ENCODE measurements around the gene ANKMY1.

Gene ANKMY1

DNA sequence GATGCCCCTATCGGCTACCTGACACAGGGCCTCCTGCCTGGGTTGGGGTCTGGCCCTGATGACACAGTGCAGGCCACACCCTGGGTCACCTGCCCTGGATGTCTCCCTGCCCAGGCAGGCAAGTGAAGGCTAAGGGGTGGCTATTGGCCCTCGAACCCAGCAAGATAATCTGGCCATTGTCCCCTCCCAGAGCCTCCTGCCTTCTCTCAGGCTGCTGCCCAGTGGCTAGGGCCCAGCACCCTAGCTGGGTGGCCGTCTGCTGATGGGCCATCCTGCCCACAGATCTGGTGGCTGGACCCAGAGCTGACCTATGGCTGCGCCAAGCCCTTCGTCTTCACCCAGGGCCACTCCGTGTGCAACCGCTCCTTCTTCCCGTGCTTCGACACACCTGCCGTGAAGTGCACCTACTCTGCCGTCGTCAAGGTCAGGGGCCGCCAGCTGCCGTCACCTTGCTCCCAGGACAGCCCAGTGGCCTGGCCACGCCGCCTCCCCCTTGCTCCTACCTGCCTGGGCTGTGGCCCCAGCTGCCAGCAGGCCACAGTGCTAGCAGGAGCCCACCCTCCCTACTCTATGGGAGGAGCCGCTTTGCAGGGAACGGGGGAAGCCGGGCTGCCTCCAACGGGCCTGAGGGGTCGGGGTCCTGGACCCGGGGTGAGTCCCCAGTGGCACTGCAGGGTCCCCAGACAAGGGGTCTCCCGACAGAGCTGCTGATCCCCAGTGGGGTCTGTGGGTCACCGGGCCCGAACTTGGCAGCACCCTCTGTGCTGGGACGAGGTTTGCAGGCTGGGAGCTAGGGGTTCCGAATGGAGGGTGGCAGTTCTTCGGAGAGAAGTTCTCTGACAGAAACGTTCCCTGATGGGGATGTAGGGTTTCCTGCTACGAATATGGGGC, 14.6 kb upstream of the ANKMY1 start:
- TF ChIP-seq, protein P1, sequence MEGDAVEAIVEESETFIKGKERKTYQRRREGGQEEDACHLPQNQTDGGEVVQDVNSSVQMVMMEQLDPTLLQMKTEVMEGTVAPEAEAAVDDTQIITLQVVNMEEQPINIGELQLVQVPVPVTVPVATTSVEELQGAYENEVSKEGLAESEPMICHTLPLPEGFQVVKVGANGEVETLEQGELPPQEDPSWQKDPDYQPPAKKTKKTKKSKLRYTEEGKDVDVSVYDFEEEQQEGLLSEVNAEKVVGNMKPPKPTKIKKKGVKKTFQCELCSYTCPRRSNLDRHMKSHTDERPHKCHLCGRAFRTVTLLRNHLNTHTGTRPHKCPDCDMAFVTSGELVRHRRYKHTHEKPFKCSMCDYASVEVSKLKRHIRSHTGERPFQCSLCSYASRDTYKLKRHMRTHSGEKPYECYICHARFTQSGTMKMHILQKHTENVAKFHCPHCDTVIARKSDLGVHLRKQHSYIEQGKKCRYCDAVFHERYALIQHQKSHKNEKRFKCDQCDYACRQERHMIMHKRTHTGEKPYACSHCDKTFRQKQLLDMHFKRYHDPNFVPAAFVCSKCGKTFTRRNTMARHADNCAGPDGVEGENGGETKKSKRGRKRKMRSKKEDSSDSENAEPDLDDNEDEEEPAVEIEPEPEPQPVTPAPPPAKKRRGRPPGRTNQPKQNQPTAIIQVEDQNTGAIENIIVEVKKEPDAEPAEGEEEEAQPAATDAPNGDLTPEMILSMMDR (IDR thresholded peaks at IDR 0.05; ENCODE audit: insufficient read depth, low read depth, low read length, missing control alignments) = no peak

DNA sequence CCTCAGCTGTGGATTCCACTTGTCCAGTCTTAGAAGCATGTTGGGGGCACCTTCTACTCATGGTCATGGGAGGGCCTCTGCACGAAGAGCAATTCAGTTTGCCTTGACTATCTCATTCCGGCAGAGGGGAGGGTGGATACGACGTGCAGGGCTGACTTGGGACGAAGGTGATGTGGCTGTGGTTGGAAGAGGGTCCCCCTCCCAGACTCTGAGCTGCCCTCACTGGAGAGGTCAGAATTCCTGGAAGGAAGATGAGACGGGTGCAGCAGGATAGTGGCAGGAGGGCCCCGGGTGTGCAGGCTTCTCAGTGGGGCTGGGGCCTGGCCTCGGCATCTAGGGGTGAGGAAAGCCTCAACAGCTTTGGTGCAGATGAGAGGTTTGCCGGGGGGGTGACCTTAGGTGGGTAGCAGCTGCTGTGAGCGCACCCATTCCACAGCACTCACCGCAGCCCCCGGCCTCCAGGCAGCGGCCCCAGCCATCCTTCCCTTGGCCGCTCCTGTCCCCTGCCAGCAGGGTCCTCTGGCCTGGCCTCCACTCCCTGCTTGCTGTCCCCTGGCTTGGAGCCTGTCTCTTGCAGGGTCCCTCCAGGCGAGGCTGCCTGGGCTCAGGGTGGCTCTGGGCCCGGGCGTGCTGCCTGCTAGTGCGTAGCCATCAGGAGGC, 13.7 kb upstream of the ANKMY1 start:
- no peak for DNase-seq (ENCODE audit: low read depth)
- no peak overlapping the region for H3K4me3 ChIP-seq (ENCODE audit: low read depth, low read length)
- TF ChIP-seq, protein P1 (IDR thresholded peaks at IDR 0.05; ENCODE audit: insufficient read depth, low read depth, low read length, missing control alignments) = no peak

More for the DNA sequence above, 14.6 kb upstream of the ANKMY1 start:
- no peak overlapping the region for H3K4me3 ChIP-seq (ENCODE audit: low read depth, low read length)
- no peak for DNase-seq (ENCODE audit: low read depth)

DNA sequence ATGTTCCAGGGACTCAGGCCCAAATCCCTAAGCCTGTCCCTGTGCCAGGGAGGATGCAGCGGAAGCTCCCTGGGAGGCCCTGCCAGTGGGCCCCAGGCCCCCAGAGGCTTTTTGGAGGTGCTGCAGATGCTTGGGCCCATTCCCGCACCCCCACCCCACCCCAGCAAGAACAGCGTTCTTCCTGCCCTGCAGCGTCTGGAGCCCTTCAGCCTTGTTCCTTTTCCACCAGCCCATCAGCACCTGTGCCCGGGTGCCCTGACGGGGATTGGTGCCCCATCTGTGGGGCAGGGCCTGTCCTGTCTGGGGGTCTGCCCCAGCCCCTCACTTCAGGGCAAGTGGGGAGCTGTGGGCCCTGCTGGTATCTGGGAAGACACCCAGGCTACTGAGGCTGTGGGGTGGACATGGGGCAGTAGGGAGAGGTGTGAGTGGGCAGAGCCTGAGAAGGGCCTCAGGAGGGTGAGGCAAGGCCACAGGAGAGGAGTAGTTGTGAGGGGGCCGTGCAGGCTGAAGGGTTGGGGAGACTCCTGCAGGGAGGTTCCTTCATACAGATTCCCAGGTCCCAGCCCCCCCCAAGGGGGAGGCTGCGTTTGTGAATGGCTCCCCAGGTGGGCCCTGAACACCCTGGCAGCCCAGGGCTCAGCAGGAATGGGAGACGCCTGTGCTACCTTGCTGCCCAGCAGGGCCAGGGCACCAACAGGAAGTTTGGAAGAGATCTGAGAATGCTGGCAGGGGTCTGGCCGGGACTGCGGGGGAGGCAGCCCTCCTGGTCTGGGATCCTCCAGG, 12.9 kb upstream of the ANKMY1 start:
- DNase-seq (ENCODE audit: low read depth) = no peak
- no peak overlapping the region for H3K4me3 ChIP-seq (ENCODE audit: low read depth, low read length)

DNA sequence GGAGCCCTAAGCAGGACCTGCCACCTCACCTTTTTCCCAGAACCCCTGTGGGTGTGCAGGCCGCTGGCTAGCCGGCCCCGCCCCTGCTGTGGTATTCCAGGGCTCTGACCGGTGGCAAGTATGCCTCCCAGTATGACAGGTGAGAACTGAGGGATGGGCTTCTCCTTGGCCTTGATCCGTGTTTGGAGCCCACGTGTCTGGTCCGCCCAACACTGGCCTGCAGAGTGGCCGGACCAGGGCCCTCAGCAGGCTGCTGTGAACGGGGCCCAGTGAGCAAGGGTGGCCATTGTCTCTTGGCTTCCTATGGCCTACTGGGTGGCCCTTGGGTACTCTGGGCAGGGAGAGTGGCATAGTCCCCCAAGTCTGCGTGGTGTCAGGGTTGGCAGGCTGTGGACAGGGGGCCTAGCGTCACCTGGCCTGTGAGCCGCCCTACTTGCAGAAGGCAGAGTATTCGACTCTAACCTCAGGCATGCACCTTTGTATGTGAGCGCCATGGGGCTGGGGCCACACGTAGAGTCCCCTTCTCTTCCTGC, 12.3 kb upstream of the ANKMY1 start:
- DNase-seq (ENCODE audit: low read depth) = no peak
- peak overlapping the region; percentile 74 for H3K4me3 ChIP-seq (ENCODE audit: low read depth, low read length)
- TF ChIP-seq, protein P1 (IDR thresholded peaks at IDR 0.05; ENCODE audit: insufficient read depth, low read depth, low read length, missing control alignments) = no peak

More for the DNA sequence above, 12.9 kb upstream of the ANKMY1 start:
- TF ChIP-seq, protein P1 (IDR thresholded peaks at IDR 0.05; ENCODE audit: insufficient read depth, low read depth, low read length, missing control alignments) = no peak

DNA sequence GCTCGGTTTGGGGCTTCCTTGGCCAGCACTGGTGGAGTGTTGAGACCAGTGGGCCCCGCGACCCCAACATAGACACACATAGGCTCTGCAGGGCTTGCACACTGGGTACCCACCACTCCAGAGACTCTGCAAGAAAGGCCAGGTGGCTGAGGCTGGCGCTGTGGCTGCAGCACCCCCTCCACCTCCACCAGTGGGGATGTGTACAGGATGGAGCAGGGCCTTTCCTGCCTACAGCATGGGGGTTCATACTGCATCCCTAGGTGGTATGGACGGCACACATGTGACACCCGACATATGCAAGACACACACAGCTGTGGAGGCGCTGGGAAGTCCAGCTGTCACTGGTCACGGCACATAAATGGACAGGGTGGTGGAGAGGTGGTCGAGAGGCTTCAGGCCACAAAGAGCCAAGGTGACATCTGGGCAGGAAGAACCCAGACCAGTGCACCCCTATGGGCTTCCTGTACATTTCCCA, 11.8 kb upstream of the ANKMY1 start:
- TF ChIP-seq, protein P1 (IDR thresholded peaks at IDR 0.05; ENCODE audit: insufficient read depth, low read depth, low read length, missing control alignments) = no peak
- peak overlapping the region; percentile 74 for H3K4me3 ChIP-seq (ENCODE audit: low read depth, low read length)
- peak; percentile 27 for DNase-seq (ENCODE audit: low read depth)
